GM19351 (cell line): Measurements from ENCODE around the gene ABCC3.

ENCODE experiments used
- ATAC-seq: cut with Tn5 transposase; IDR thresholded peaks from one replicate; pipeline ENCODE4 v1.9.1; 2021; ENCODE audit warnings: mild to moderate bottlenecking, moderate library complexity; ENCODE audit not compliant: unreplicated experiment

The ABCC3 gene

GRCh38 chr17:50607522-50608175 lies 27.0 kb upstream of the ABCC3 start:
- no peak for ATAC-seq

GRCh38 chr17:50608700-50609379 lies 25.8 kb upstream of the ABCC3 start:
- no peak for ATAC-seq

GRCh38 chr17:50609380-50610074 lies 25.2 kb upstream of the ABCC3 start:
- ATAC-seq = no peak

GRCh38 chr17:50611634-50612033 lies 23.0 kb upstream of the ABCC3 start:
- ATAC-seq = no peak

GRCh38 chr17:50612281-50612680 lies 22.4 kb upstream of the ABCC3 start:
- ATAC-seq = no peak

- ATAC-seq = no peak
Measured at GRCh38 chr17:50613007-50613992, 21.4 kb upstream of the ABCC3 start.

- no peak for ATAC-seq
Measured at GRCh38 chr17:50614471-50615051, 20.1 kb upstream of the ABCC3 start.

GRCh38 chr17:50615828-50616227 lies 18.9 kb upstream of the ABCC3 start:
- no peak for ATAC-seq

GRCh38 chr17:50618300-50618699 lies 16.4 kb upstream of the ABCC3 start:
- ATAC-seq = no peak

GRCh38 chr17:50618941-50619340 lies 15.7 kb upstream of the ABCC3 start:
- no peak for ATAC-seq

GRCh38 chr17:50619489-50619888 lies 15.2 kb upstream of the ABCC3 start:
- ATAC-seq = no peak

GRCh38 chr17:50620237-50620636 lies 14.4 kb upstream of the ABCC3 start:
- no peak for ATAC-seq

- no peak for ATAC-seq
Measured at GRCh38 chr17:50620858-50621257, 13.8 kb upstream of the ABCC3 start.

- no peak for ATAC-seq
Measured at GRCh38 chr17:50621574-50622031, 13.1 kb upstream of the ABCC3 start.

- no peak for ATAC-seq
Measured at GRCh38 chr17:50624321-50624934, 10.3 kb upstream of the ABCC3 start.

- ATAC-seq = no peak
Measured at GRCh38 chr17:50625032-50625871, 9.4 kb upstream of the ABCC3 start.

GRCh38 chr17:50626037-50626574 lies 8.6 kb upstream of the ABCC3 start:
- peak; percentile 51 for ATAC-seq

- ATAC-seq = no peak
Measured at GRCh38 chr17:50627036-50627781, 7.5 kb upstream of the ABCC3 start.
